Mucosa of stomach (tissue), 1 donor: ENCODE measurements around the gene RAPGEF4.
"Not testable (repeated sequence)": the region's sequence is repeated elsewhere in the genome, so short reads cannot be mapped to it uniquely, and the experiment has no call there.

Source experiments
- H3K27me3 ChIP-seq: one replicate; pipeline ENCODE4 v1.7.0; 2013; ENCODE audit warnings: mild to moderate bottlenecking, low read length; ENCODE audit not compliant: control insufficient read depth, insufficient read depth
- H3K36me3 ChIP-seq: one replicate; pipeline ENCODE4 v1.7.0; 2013; ENCODE audit warnings: low read length; ENCODE audit not compliant: control insufficient read depth, insufficient read depth
- H3K4me1 ChIP-seq: one replicate; pipeline ENCODE4 v1.7.0; 2013; ENCODE audit warnings: mild to moderate bottlenecking, low read length; ENCODE audit not compliant: control insufficient read depth, insufficient read depth
- H3K4me3 ChIP-seq: one replicate; pipeline ENCODE4 v1.7.0; 2013; ENCODE audit warnings: low read length
- H3K9ac ChIP-seq: one replicate; pipeline ENCODE4 v1.7.0; 2013; ENCODE audit warnings: mild to moderate bottlenecking, low read length, moderate library complexity
- H3K9me3 ChIP-seq: one replicate; pipeline ENCODE4 v1.7.0; 2013; ENCODE audit warnings: mild to moderate bottlenecking, low read length, moderate library complexity; ENCODE audit not compliant: control insufficient read depth
- donor health status: Pancreatic carcinoma.

RAPGEF4 gene

DNA sequence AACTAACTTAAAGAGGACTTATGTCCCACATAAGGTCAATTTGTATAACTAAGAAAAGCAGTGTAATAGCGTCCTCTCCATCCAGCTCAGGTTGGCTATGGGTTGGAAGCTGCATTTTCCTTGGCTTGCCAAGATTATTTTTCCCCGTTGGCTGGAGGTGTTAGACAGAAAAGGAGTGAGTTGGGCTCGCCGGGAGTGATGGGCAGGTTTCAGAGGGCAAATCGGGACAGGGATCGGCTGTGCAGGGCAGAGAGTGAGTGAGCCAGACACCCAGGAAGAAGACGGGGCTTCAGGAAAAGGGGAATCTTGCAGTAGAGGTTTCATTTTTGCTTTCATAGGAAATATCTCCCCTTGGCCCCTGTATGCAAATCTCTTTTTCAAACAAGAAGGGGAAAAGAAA is 298.5 kb downstream of the RAPGEF4 start:
- Histone ChIP-seq H3K4me3 (no peak overlapping the region), H3K27me3 (no peaks in the 10 kb centered on the region), H3K4me1 (peaks cover 14% of the 10 kb centered on the region), H3K9ac (no peak overlapping the region), H3K9me3 (no peaks in the 10 kb centered on the region), H3K36me3 (no peaks in the 10 kb centered on the region)

DNA sequence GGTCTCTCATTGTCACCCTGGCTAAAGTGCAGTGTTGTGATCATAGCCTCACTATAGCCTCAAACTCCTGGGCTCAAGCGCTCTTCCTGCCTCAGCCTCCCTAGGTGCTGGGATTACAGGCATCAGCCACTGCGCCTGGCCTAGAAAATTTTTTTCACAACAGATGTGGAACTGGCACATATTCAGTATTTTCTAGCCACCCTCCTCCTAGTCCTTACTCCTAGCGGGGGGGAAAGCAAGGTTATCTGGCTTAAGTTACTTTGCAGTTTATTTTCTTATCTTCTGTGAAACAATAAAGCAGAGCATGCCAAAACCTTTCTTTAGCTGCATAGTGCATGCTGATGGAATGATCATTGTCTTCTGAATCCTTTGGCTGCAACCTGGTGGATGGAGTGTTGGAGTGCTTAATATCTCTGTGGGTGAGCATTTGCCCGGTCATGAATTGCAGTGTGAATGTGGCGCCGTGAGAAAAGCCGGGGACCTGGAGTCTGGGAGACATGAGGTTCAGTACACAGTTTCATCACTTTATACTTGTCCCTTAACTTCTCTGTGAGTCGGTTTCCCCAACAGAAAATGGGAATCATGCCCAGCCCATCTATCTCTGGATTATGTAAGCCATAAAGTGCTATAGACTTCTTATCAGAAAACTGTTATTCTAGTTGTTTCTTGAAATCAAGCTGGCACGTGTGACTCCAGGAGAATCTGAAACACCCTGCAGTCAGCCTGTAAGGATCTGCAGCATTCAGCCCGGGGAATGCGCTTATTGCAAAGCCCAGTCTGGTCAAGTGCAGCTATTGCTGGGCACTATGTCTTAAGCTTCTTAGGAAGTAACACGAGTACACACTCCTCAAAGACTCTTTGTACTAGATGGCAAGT is 301.8 kb downstream of the RAPGEF4 start:
- no peaks in the 10 kb centered on the region for H3K36me3 ChIP-seq
- H3K4me1 ChIP-seq, result peaks cover 14% of the 10 kb centered on the region
- H3K9me3 ChIP-seq, result no peaks in the 10 kb centered on the region
- no peak overlapping the region for H3K9ac ChIP-seq
- H3K27me3 ChIP-seq, result no peaks in the 10 kb centered on the region
- no peak overlapping the region for H3K4me3 ChIP-seq

GRCh38 chr2:173038257-173038656 is 302.6 kb downstream of the RAPGEF4 start:
- H3K4me1 ChIP-seq, result peaks cover 14% of the 10 kb centered on the region
- not testable (repeated sequence) for H3K9ac ChIP-seq, H3K36me3 ChIP-seq, H3K9me3 ChIP-seq, H3K4me3 ChIP-seq, H3K27me3 ChIP-seq

GRCh38 chr2:173040729-173041128 is 305.1 kb downstream of the RAPGEF4 start:
- H3K27me3 ChIP-seq, result no peaks in the 10 kb centered on the region
- no peak overlapping the region for H3K9ac ChIP-seq
- no peaks in the 10 kb centered on the region for H3K36me3 ChIP-seq
- H3K4me1 ChIP-seq, result peaks cover 14% of the 10 kb centered on the region
- no peak overlapping the region for H3K4me3 ChIP-seq
- no peaks in the 10 kb centered on the region for H3K9me3 ChIP-seq

- Histone ChIP-seq H3K4me3 (no peak overlapping the region), H3K9ac (no peak overlapping the region), H3K9me3 (no peaks in the 10 kb centered on the region), H3K36me3 (no peaks in the 10 kb centered on the region), H3K4me1 (peaks cover 7% of the 10 kb centered on the region), H3K27me3 (no peaks in the 10 kb centered on the region)
Observed at GRCh38 chr2:173043476-173043875, 307.8 kb downstream of the RAPGEF4 start.

GRCh38 chr2:173043897-173044519 is 308.4 kb downstream of the RAPGEF4 start:
- Histone ChIP-seq H3K4me3 (no peak overlapping the region), H3K4me1 (peaks cover 12% of the 10 kb centered on the region), H3K9me3 (no peaks in the 10 kb centered on the region), H3K27me3 (no peaks in the 10 kb centered on the region), H3K36me3 (no peaks in the 10 kb centered on the region), H3K9ac (no peak overlapping the region)

DNA sequence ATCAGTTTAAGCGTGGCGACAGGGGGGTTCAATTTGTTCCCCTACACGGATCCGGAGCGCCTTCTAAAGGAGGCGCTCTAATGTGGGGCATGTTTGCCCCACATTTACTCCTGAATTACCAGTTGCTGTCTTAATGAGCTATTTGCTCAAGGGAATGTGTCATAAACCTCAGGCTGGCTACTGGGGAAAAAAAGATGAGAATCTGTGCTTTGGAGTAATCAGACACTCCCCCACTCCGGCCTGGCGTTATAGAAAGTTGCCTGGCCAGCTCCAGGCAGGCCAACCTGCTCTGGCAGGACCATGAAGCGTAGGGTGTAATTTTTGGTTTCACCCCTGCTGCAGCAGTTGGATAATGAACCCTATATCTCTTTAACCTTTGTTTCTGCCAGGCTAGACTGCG is 309.0 kb downstream of the RAPGEF4 start:
- Histone ChIP-seq H3K27me3 (no peaks in the 10 kb centered on the region), H3K36me3 (no peaks in the 10 kb centered on the region), H3K9ac (no peak overlapping the region), H3K9me3 (no peaks in the 10 kb centered on the region), H3K4me1 (peaks cover 16% of the 10 kb centered on the region), H3K4me3 (no peak overlapping the region)

- Histone ChIP-seq H3K27me3 (no peaks in the 10 kb centered on the region), H3K36me3 (no peaks in the 10 kb centered on the region)
Observed at GRCh38 chr2:173045181-173045580, 309.5 kb downstream of the RAPGEF4 start.

DNA sequence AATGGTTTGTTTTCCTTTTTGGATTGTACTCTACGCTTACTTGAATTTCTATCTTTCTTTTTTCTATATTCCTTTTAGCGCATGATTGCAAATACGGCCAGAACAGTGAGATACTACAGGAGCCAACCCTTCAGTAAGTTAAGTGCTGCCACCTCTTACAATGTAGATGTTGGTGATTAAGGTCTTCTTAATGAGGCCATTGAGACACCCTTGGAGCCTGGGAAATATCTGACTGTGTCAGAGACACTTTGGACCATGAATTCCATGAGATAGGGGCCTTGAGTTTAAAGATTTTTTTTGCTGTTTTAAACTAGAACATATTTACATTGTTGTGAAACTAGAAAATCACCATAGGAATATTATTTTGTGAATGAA is 312.9 kb downstream of the RAPGEF4 start:
- H3K9me3 ChIP-seq, result no peaks in the 10 kb centered on the region
- peaks cover 26% of the 10 kb centered on the region for H3K4me1 ChIP-seq
- no peak overlapping the region for H3K9ac ChIP-seq
- H3K4me3 ChIP-seq, result no peak overlapping the region
- H3K36me3 ChIP-seq, result no peaks in the 10 kb centered on the region
- no peaks in the 10 kb centered on the region for H3K27me3 ChIP-seq

More at GRCh38 chr2:173045181-173045580, 309.5 kb downstream of the RAPGEF4 start:
- H3K9ac ChIP-seq, result no peak overlapping the region
- peaks cover 21% of the 10 kb centered on the region for H3K4me1 ChIP-seq
- H3K9me3 ChIP-seq, result no peaks in the 10 kb centered on the region
- H3K4me3 ChIP-seq, result no peak overlapping the region

DNA sequence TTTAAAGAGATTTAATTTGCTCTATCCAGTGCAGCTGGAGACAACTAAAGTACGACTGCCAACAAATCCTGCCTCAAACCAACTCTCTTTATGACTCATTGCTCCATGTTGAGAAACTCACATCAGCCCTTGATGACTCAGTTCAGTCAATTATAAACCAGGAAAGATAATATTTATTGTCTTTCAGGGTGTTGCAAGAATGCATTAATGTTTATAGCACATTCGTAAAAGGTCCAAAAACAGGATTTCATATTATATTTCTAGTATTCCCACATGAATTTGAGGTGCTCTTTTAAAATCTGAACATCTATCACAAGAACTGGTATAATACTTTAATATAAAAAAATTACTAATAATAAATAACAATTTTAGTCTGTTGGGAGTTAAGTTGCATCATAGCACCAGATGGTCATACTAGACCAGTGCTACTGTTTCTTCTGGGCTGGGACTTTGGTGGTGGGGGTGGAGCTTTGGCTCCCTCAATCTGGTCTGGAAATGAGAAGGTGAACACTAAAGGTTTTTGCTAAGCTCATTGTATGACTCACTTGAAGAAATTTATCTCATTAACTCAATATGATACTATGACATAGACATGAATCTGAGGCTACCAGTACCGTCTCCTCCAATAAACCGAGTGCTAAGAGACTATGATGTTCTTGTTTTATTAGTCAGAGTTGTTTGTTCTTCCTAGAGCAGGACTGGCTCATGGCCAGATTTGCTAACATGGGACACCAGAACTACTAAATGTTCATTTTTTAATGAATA is 313.4 kb downstream of the RAPGEF4 start:
- Histone ChIP-seq H3K9me3 (no peaks in the 10 kb centered on the region), H3K36me3 (no peaks in the 10 kb centered on the region), H3K27me3 (no peaks in the 10 kb centered on the region), H3K4me3 (no peak overlapping the region), H3K4me1 (peaks cover 26% of the 10 kb centered on the region), H3K9ac (no peak overlapping the region)

- no peak overlapping the region for H3K4me3 ChIP-seq
- H3K9me3 ChIP-seq, result no peaks in the 10 kb centered on the region
- no peaks in the 10 kb centered on the region for H3K27me3 ChIP-seq
- no peaks in the 10 kb centered on the region for H3K36me3 ChIP-seq
- H3K9ac ChIP-seq, result no peak overlapping the region
- peaks cover 26% of the 10 kb centered on the region for H3K4me1 ChIP-seq
Observed at GRCh38 chr2:173049831-173050230, 314.2 kb downstream of the RAPGEF4 start.

- Histone ChIP-seq H3K9me3 (no peaks in the 10 kb centered on the region), H3K9ac (no peak overlapping the region), H3K27me3 (no peaks in the 10 kb centered on the region), H3K36me3 (no peaks in the 10 kb centered on the region), H3K4me1 (peaks cover 26% of the 10 kb centered on the region), H3K4me3 (no peak overlapping the region)
Observed at GRCh38 chr2:173050684-173051083, 315.0 kb downstream of the RAPGEF4 start.
